DOHH2 (cell line): ENCODE results near the gene MTG1.
"Not testable (repeated sequence)": the region's sequence is repeated elsewhere in the genome, so short reads cannot be mapped to it uniquely, and the experiment has no call there.

ENCODE experiments used
- H3F3A ChIP-seq: fragments of 200-600 bp; sonication (generic), shearing (Covaris generic); 2 replicates; pipeline ENCODE4 v1.6.0; 2016; ENCODE audit warnings: antibody characterized with exemption, mild to moderate bottlenecking; ENCODE audit not compliant: control insufficient read depth, insufficient read depth
- H3K27ac ChIP-seq: fragments of 200-600 bp; sonication (generic); 2 replicates; pipeline ENCODE4 v1.5.1; 2014; ENCODE audit warnings: low read depth, mild to moderate bottlenecking, low read length, moderate library complexity
- H3K27me3 ChIP-seq: fragments of 200-600 bp; sonication (generic); 2 replicates; pipeline ENCODE4 v1.6.1; 2014; ENCODE audit warnings: mild to moderate bottlenecking, low read length, mixed read lengths; ENCODE audit not compliant: control insufficient read depth
- H3K36me3 ChIP-seq: fragments of 200-600 bp; sonication (generic); 2 replicates; pipeline ENCODE4 v1.6.1; 2014; ENCODE audit warnings: mild to moderate bottlenecking, low read length, moderate library complexity, mixed read lengths; ENCODE audit not compliant: control insufficient read depth
- H3K4me1 ChIP-seq: fragments of 200-600 bp; sonication (generic); 2 replicates; pipeline ENCODE4 v1.6.1; 2014; ENCODE audit warnings: mild to moderate bottlenecking, low read length, mixed read lengths; ENCODE audit not compliant: control insufficient read depth
- H3K4me2 ChIP-seq: fragments of 200-600 bp; sonication (generic); 2 replicates; pipeline ENCODE4 v1.6.0; 2014; ENCODE audit warnings: mild to moderate bottlenecking, low read length, moderate library complexity
- H3K4me3 ChIP-seq: fragments of 200-600 bp; sonication (generic); 2 replicates; pipeline ENCODE4 v1.5.1; 2014; ENCODE audit warnings: mild to moderate bottlenecking, low read length, mixed read lengths
- H3K79me2 ChIP-seq: fragments of 200-600 bp; sonication (generic); 2 replicates; pipeline ENCODE4 v1.6.1; 2014; ENCODE audit warnings: mild to moderate bottlenecking, low read length, mixed read lengths; ENCODE audit not compliant: control insufficient read depth
- H3K9me2 ChIP-seq: fragments of 200-600 bp; sonication (generic); replicated peaks from 2 replicates; pipeline ENCODE4 v1.6.1; 2014; ENCODE audit warnings: mild to moderate bottlenecking, low read length, mixed read lengths; ENCODE audit not compliant: control insufficient read depth
- H3K9me3 ChIP-seq: fragments of 200-600 bp; sonication (generic); 2 replicates; pipeline ENCODE4 v1.6.1; 2014; ENCODE audit warnings: antibody characterized with exemption, low read length, mixed read lengths; ENCODE audit not compliant: control insufficient read depth, insufficient read depth
- H4K20me1 ChIP-seq: fragments of 200-600 bp; sonication (generic); 2 replicates; pipeline ENCODE4 v1.6.0; 2014; ENCODE audit warnings: low read depth, mild to moderate bottlenecking, antibody characterized with exemption, low read length, moderate library complexity; ENCODE audit not compliant: control insufficient read depth, insufficient read depth
- CTCF ChIP-seq: fragments of 200-600 bp; sonication (generic); IDR thresholded peaks from one replicate; pipeline ENCODE4 v1.5.1; 2014; ENCODE audit warnings: antibody characterized with exemption, mild to moderate bottlenecking, low read depth, low read length; ENCODE audit not compliant: poor library complexity, severe bottlenecking
- EZH2phosphoT487 ChIP-seq: fragments of 200-600 bp; sonication (generic); IDR thresholded peaks from 2 replicates; pipeline ENCODE4 v1.6.1; 2017; ENCODE audit warnings: borderline replicate concordance, mild to moderate bottlenecking, antibody characterized with exemption, low read length, moderate library complexity, mixed read lengths

MTG1 gene

GRCh38 chr10:133465950-133466474 is 72.1 kb downstream of the MTG1 start:
- Histone ChIP-seq H3K4me2 (no peak overlapping the region), H3K27ac (no peak overlapping the region), H3K4me3 (no peak overlapping the region), H3K9me2 (no peaks in the 10 kb centered on the region), H3K27me3 (no peaks in the 10 kb centered on the region), H3K36me3 (no peaks in the 10 kb centered on the region), H3K9me3 (no peaks in the 10 kb centered on the region), H3F3A (no peaks in the 10 kb centered on the region), H4K20me1 (no peaks in the 10 kb centered on the region), H3K79me2 (no peaks in the 10 kb centered on the region), H3K4me1 (no peaks in the 10 kb centered on the region)
- no peak for TF ChIP-seq CTCF
- TF ChIP-seq EZH2phosphoT487, result no peak

GRCh38 chr10:133466683-133467275 is 72.8 kb downstream of the MTG1 start:
- no peaks in the 10 kb centered on the region for H3K27me3 ChIP-seq
- no peak overlapping the region for H3K4me3 ChIP-seq
- H3K9me2 ChIP-seq, result no peaks in the 10 kb centered on the region
- H3K4me2 ChIP-seq, result no peak overlapping the region
- H3K36me3 ChIP-seq, result no peaks in the 10 kb centered on the region
- TF ChIP-seq EZH2phosphoT487 (no peak), CTCF (no peak)
- no peaks in the 10 kb centered on the region for H3F3A ChIP-seq
- no peaks in the 10 kb centered on the region for H3K79me2 ChIP-seq
- H3K4me1 ChIP-seq, result no peaks in the 10 kb centered on the region
- no peaks in the 10 kb centered on the region for H4K20me1 ChIP-seq
- no peaks in the 10 kb centered on the region for H3K9me3 ChIP-seq
- H3K27ac ChIP-seq, result no peak overlapping the region

- TF ChIP-seq CTCF (no peak), EZH2phosphoT487 (no peak)
- Histone ChIP-seq H3K36me3 (no peaks in the 10 kb centered on the region), H3K27ac (no peak overlapping the region), H3K9me3 (no peaks in the 10 kb centered on the region), H4K20me1 (no peaks in the 10 kb centered on the region), H3K79me2 (no peaks in the 10 kb centered on the region), H3K4me1 (no peaks in the 10 kb centered on the region), H3K4me3 (no peak overlapping the region), H3K9me2 (no peaks in the 10 kb centered on the region), H3F3A (no peaks in the 10 kb centered on the region), H3K4me2 (no peak overlapping the region), H3K27me3 (no peaks in the 10 kb centered on the region)
Observed at GRCh38 chr10:133467286-133467911, 73.4 kb downstream of the MTG1 start.

GRCh38 chr10:133469205-133469604 is 75.2 kb downstream of the MTG1 start:
- H3K4me1 ChIP-seq, H3K4me3 ChIP-seq, H3F3A ChIP-seq, H3K27me3 ChIP-seq, H3K9me3 ChIP-seq, H3K9me2 ChIP-seq, H3K4me2 ChIP-seq, H3K27ac ChIP-seq, H3K36me3 ChIP-seq, H3K79me2 ChIP-seq, H4K20me1 ChIP-seq: not testable (repeated sequence)
